Transverse colon (tissue), 4 donors: ENCODE data around the gene GLRA2.

Experiments used
- POLR2A ChIP-seq: fragments of 450-650 bp; IDR thresholded peaks from one replicate; pipeline ENCODE4 v1.6.1; 2016; ENCODE audit warnings: antibody characterized with exemption, mild to moderate bottlenecking, moderate library complexity
- POLR2AphosphoS5 ChIP-seq, 3 donors: sonication (generic); formaldehyde crosslinking; IDR thresholded peaks; one replicate each; pipeline ENCODE4 v1.6.1; 2016; ENCODE audit warnings: antibody characterized with exemption in 3 of 3
- TF ChIP-seq, protein P1 (sequence below), 5 experiments: fragments of 200-600 bp in 3 of 5; fragments of 450-650 bp in 2 of 5; sonication (generic) in 3 of 5; IDR thresholded peaks; 1 replicate in 2 of 5; 2 replicates in 3 of 5; pipeline ENCODE4 v1.5.1; 2016 to 2017; ENCODE audit warnings: antibody characterized with exemption in 5 of 5, inconsistent platforms in 3 of 5, mild to moderate bottlenecking in 2 of 5, moderate library complexity in 1 of 5

- TF ChIP-seq POLR2A (no peak), POLR2AphosphoS5 (IDR thresholded peaks at IDR 0.05) (no peak)
- TF ChIP-seq, protein P1, sequence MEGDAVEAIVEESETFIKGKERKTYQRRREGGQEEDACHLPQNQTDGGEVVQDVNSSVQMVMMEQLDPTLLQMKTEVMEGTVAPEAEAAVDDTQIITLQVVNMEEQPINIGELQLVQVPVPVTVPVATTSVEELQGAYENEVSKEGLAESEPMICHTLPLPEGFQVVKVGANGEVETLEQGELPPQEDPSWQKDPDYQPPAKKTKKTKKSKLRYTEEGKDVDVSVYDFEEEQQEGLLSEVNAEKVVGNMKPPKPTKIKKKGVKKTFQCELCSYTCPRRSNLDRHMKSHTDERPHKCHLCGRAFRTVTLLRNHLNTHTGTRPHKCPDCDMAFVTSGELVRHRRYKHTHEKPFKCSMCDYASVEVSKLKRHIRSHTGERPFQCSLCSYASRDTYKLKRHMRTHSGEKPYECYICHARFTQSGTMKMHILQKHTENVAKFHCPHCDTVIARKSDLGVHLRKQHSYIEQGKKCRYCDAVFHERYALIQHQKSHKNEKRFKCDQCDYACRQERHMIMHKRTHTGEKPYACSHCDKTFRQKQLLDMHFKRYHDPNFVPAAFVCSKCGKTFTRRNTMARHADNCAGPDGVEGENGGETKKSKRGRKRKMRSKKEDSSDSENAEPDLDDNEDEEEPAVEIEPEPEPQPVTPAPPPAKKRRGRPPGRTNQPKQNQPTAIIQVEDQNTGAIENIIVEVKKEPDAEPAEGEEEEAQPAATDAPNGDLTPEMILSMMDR (IDR thresholded peaks at IDR 0.05): no peak
Observed at GRCh38 chrX:14690553-14690952, 161.2 kb downstream of the GLRA2 start.
